ENCODE results near the gene DISP2.

Gene DISP2

DNA sequence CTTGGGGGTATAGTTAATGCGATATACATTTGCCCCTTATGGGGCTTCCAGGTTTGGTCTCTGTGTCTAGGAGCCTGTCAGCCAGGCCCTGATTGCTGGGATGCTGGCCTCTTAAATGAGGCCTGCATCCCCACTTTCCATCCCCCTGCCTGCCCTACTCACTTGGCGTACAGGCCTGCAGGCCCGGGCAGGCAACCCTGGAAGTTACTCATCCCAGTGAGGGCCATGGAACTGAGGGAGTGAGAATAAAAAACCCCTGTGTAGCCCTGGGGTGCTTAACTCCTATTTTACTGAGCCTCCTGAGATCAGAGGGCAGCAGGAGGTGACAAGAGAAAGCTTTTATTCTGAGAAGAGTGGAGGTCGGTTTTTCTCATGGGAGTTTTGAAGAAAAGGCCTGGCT lies 2.0 kb downstream of the DISP2 start:
- no peak overlapping the region for H3K27ac ChIP-seq

GRCh38 chr15:40361640-40362039 lies 3.6 kb downstream of the DISP2 start:
- TF ChIP-seq, protein P1, sequence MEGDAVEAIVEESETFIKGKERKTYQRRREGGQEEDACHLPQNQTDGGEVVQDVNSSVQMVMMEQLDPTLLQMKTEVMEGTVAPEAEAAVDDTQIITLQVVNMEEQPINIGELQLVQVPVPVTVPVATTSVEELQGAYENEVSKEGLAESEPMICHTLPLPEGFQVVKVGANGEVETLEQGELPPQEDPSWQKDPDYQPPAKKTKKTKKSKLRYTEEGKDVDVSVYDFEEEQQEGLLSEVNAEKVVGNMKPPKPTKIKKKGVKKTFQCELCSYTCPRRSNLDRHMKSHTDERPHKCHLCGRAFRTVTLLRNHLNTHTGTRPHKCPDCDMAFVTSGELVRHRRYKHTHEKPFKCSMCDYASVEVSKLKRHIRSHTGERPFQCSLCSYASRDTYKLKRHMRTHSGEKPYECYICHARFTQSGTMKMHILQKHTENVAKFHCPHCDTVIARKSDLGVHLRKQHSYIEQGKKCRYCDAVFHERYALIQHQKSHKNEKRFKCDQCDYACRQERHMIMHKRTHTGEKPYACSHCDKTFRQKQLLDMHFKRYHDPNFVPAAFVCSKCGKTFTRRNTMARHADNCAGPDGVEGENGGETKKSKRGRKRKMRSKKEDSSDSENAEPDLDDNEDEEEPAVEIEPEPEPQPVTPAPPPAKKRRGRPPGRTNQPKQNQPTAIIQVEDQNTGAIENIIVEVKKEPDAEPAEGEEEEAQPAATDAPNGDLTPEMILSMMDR (IDR thresholded peaks at IDR 0.05; ENCODE audit: low read depth, low read length): no peak
- DNase-seq: no peak

More for the DNA sequence above, 2.0 kb downstream of the DISP2 start:
- no peaks in the 10 kb centered on the region for H3K27me3 ChIP-seq (ENCODE audit: insufficient read depth, low read depth, severe bottlenecking)
- TF ChIP-seq, protein P1 (IDR thresholded peaks at IDR 0.05; ENCODE audit: low read depth, low read length): no peak
- no peaks in the 10 kb centered on the region for H3K9me3 ChIP-seq (ENCODE audit: severe bottlenecking)
- no peaks in the 10 kb centered on the region; the same call in 1 of the 2 replicates for H3K36me3 ChIP-seq
- H3K4me3 ChIP-seq (ENCODE audit: low read depth, low read length): no peak overlapping the region
- DNase-seq: no peak

GRCh38 chr15:40363611-40364010 lies 5.6 kb downstream of the DISP2 start:
- peaks cover 4% of the 10 kb centered on the region for H3K36me3 ChIP-seq
- no peak overlapping the region for H3K27ac ChIP-seq
- H3K4me3 ChIP-seq (ENCODE audit: low read depth, low read length): no peak overlapping the region
- no peaks in the 10 kb centered on the region for H3K9me3 ChIP-seq (ENCODE audit: severe bottlenecking)
- no peak for DNase-seq
- H3K27me3 ChIP-seq (ENCODE audit: insufficient read depth, low read depth, severe bottlenecking): no peaks in the 10 kb centered on the region
- TF ChIP-seq, protein P1 (IDR thresholded peaks at IDR 0.05; ENCODE audit: low read depth, low read length): no peak

More at GRCh38 chr15:40361640-40362039, 3.6 kb downstream of the DISP2 start:
- no peak overlapping the region for H3K4me3 ChIP-seq (ENCODE audit: low read depth, low read length)
- no peaks in the 10 kb centered on the region for H3K9me3 ChIP-seq (ENCODE audit: severe bottlenecking)
- H3K36me3 ChIP-seq: no peaks in the 10 kb centered on the region; the same call in none of the 2 replicates
- H3K27me3 ChIP-seq (ENCODE audit: insufficient read depth, low read depth, severe bottlenecking): no peaks in the 10 kb centered on the region
- H3K27ac ChIP-seq: no peak overlapping the region

- Histone ChIP-seq H3K27me3 (ENCODE audit: insufficient read depth, low read depth, severe bottlenecking) (no peaks in the 10 kb centered on the region), H3K9me3 (ENCODE audit: severe bottlenecking) (no peaks in the 10 kb centered on the region)
- TF ChIP-seq, protein P1 (IDR thresholded peaks at IDR 0.05; ENCODE audit: low read depth, low read length): no peak
Measured at GRCh38 chr15:40364251-40364650, 6.2 kb downstream of the DISP2 start.

GRCh38 chr15:40365016-40365415 lies 7.0 kb downstream of the DISP2 start:
- Histone ChIP-seq H3K27me3 (ENCODE audit: insufficient read depth, low read depth, severe bottlenecking) (no peaks in the 10 kb centered on the region), H3K4me3 (ENCODE audit: low read depth, low read length) (no peak overlapping the region), H3K9me3 (ENCODE audit: severe bottlenecking) (no peaks in the 10 kb centered on the region), H3K36me3 (peaks cover 9% of the 10 kb centered on the region), H3K27ac (no peak overlapping the region)
- DNase-seq: no peak
- TF ChIP-seq, protein P1 (IDR thresholded peaks at IDR 0.05; ENCODE audit: low read depth, low read length): no peak

More at GRCh38 chr15:40364251-40364650, 6.2 kb downstream of the DISP2 start:
- Histone ChIP-seq H3K36me3 (peaks cover 8% of the 10 kb centered on the region), H3K27ac (no peak overlapping the region), H3K4me3 (ENCODE audit: low read depth, low read length) (no peak overlapping the region)
- no peak for DNase-seq
